ENCODE data around the gene CHMP1A.
A peak's percentile ranks its signal among the peaks of the same experiment; 100 is the strongest.
"Not testable (repeated sequence)": the region's sequence is repeated elsewhere in the genome, so short reads cannot be mapped to it uniquely, and the experiment has no call there.

Gene CHMP1A

DNA sequence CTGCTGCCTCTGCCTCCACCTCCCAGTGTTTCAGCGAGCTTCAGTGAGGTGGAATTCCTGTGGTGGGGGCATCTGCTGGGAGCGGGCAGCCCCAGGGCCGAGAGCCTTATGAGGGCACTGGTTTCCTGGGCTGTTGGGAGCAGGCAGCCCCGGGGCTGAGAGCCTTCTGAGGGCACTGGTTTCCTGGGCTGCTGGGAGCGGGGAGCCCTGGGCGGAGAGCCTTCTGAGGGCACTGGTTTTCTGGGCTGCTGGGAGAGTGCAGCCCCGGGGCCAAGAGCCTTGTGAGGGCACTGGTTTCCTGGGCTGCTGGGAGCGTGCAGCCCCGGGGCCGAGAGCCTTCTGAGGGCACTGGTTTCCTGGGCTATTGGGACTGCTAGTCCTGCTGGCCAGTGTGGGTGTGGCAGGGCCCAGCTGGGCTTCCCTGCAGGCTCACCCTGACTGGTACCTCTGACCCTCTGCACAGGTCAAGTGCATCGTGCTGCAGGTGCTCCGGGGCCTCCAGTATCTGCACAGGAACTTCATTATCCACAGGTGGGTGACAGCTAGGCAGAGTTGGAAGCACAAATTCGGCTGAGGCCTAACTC lies 34.6 kb upstream of the CHMP1A start:
- no peak for DNase-seq (ENCODE audit: low spot score)

DNA sequence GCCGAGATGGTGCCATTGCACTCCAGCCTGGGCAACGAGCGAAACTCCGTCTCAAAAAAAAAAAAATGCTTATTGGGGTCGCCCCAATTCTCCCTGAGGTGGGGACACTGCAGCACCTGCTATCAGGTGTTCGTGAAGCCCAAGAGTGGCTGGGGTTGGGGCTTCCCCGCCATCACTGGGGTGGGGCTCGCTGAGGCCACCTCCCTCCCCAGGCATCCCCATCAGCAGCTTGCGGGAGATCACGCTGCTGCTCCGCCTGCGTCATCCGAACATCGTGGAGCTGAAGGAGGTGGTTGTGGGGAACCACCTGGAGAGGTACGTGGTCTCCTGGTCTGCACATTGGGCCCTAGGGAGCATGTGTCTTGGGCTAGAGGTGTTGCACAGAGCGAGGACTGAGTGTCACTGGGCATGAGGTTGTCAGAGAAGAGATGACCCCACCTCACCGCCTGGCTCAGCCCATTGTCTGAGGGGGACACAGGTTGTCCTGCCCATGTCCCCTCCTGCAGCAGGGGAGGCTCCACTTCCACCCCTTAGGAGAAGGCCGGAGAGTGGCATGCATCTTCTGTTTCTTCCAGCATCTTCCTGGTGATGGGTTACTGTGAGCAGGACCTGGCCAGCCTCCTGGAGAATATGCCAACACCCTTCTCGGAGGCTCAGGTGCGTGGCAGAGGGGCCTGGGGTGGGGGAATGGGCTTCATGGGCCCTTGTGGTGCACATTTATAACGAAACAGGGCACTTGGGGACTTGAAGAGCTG lies 33.9 kb upstream of the CHMP1A start:
- DNase-seq (ENCODE audit: low spot score), result no peak

DNA sequence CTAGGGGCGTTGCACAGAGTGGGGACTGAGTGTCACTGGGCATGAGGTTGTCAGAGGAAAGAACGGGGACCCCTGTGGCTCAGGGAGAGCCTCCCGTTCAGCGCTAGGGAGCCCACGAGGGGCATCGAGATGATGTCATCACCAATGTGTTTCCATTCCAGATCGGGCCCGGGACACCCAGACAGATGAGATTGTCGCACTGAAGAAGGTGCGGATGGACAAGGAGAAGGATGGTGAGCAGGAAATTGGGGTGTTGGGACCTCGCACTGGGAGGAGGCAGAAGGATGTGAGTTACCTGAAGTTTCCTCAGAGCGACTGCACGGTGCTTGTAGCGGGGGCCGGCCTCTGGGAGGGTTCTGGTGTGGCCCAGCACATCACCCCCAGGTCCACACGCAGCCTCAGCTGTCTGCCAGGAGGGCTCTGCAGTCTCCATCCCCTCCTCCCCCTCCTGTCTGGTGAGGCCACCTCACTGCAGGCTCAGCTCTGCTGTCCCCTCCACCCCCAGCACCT lies 32.9 kb upstream of the CHMP1A start:
- no peak for DNase-seq (ENCODE audit: low spot score)

DNA sequence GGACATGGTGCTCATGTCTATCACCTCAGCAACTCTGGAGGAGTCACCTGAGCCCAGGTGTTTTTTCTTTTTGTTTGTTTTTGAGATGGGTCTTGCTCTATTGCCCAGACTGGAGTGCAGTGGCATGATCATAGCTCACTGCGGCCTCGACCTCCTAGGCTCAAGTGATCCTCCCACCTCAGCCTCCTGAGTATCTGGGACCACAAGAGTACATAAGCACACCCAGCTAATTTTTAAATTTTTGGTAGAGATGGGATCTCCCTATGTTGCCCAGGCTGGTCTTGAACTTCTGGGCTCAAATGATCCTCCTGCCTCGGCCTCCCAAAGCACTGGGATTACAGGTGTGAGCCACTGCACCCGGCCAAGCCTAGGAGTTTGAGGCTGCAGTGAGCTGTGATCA lies 32.1 kb upstream of the CHMP1A start:
- DNase-seq (ENCODE audit: low spot score), result not testable (repeated sequence)

DNA sequence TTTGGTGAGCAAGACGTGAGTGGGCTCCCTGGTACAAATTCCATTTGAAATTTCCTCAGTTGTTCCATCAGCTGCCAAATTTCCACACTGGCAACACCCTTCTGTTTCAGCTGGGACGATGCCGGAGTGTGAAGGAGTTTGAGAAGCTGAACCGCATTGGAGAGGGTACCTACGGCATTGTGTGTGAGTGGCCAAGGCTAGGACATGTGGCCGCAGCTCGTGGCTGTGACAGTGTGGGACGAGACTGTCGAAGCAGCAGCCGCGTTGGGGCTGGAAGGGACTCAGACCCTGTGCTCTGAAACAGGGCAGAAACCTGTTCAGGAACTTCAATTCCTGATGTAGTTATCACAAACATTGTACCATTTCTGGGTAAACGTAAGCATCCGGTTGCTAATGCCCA lies 31.6 kb upstream of the CHMP1A start:
- DNase-seq (ENCODE audit: low spot score), result no peak

DNA sequence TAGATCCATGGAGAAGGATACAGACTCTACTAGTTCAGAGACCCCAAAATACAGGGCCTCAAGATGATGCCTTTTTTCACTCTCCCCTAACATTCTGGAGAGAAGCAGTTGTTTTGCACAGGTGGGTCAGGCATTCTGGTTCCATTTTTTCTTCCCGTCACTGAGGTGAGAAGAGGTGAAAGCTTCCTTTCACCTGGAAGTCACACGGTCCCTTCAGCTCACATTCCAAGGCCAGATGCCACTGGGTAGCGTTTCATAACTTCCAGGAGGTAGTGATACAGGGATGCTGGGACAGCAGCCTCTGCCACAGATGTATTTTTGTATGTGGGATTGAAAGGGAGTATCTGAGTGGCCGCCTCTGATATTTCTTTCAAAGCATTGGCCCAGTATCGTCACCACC lies 30.9 kb upstream of the CHMP1A start:
- no peak for DNase-seq (ENCODE audit: low spot score)

DNA sequence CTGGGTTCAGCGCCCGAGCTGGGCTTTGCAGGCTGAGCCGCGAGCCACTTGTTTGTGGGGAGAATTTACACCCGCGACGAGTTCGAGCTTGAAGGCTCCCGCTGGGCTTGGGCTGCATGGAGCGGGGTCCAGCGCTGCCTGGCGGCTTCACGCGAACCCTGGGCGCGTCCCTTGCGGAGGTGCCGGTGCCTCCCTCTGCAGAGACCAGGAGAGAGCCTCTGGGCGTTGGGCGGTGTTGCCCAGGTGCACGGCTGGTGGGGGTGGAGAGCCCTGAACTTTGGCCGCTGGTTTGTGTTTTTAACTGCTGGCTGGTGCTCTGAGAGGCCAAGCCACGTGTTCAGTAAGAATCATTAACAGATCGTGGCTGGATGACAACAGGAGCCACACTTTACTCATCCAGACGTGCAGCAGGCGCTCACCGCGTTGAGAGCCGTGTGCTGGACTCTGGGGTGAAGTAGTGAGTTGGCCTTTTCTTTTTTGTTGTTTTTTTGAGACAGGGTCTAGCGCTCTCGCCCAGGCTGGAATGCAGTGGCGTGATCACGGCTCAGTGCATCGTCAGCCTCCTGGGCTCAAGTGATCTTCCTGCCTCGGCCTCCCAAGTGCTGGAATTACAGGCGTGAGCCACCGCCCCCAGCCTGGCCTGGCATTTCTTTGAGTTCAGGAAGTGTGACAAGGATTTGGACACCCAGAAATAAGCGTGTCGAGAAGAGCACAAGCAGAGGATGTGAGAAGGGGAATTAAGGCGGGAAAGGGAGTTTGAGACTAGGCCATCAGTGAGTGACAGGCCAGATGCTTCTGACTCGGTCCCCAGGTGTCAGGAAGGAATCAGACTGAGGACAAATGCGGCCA lies 29.8 kb upstream of the CHMP1A start:
- DNase-seq (ENCODE audit: low spot score), result peak; percentile 77

DNA sequence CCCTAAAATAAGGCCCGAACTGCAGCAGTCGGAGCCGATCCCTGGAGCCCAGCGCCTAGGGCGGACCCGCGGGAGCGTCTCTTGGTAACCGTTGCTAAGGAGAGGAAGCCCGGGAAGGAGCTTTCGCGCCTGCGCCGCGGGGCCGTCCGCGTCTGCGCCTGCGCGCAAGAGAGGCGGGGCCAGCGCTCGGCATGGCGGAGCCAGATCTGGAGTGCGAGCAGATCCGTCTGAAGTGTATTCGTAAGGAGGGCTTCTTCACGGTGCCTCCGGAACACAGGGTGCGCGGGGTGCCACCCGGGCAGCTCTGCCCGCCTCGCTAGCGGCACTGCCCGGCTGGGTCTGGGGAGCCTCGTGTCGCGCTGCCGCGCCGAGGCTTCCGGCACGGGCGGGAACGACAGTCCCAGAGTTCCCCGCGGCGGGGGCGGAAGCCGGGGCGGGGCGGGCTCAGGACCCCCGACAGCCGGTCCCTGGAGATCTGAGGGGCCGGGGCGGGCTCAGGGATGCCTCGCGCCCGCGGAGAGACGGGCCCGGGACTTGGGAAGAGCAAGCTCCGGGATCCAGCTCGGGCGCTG lies 29.1 kb upstream of the CHMP1A start, which contains the start of gene CDK10:
CDK10 (plus strand) TSS at position 170 of the 572 bp plus-strand sequence; CDS start at position 192, 22 bp downstream.
- DNase-seq (ENCODE audit: low spot score), result peak; percentile 90

DNA sequence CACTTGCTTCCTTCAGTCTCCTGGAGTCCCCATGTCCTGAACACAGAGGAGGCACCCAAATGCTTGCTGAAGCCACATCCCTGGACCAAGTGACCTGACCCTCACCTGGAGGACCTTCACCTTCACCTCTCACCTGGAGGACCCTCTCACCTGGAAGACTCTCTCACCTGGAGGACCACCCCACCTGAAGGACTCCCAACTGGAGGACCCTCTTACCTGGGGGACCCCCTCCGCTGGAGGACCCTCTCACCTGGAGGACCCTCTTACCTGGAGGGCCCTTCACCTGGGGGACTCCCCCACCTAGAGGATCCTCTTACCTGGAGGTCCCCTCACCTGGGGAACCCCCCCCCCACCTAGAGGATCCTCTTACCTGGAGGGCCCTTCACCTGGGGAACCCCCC lies 28.4 kb upstream of the CHMP1A start:
- no peak for DNase-seq (ENCODE audit: low spot score)

DNA sequence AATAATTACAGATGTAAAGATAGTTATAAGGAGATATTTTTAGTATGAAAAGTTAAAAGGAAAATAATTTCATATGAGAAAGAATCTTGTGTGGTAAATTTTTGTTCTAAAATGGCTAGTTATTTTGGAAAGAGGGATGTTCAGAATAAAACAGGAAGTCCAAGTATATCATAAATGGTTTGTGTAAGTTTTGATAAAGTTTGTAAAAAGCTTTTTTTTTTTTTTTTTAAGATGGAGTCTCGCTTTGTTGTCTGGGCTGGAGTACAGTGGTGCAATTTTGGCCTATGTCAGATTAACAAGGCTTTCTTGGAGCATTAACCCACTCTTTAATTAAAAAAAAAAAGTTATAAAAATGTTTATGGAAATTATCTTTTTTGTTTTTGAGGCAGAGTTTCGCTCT lies 20.8 kb upstream of the CHMP1A start:
- no peak for DNase-seq (ENCODE audit: low spot score)

DNA sequence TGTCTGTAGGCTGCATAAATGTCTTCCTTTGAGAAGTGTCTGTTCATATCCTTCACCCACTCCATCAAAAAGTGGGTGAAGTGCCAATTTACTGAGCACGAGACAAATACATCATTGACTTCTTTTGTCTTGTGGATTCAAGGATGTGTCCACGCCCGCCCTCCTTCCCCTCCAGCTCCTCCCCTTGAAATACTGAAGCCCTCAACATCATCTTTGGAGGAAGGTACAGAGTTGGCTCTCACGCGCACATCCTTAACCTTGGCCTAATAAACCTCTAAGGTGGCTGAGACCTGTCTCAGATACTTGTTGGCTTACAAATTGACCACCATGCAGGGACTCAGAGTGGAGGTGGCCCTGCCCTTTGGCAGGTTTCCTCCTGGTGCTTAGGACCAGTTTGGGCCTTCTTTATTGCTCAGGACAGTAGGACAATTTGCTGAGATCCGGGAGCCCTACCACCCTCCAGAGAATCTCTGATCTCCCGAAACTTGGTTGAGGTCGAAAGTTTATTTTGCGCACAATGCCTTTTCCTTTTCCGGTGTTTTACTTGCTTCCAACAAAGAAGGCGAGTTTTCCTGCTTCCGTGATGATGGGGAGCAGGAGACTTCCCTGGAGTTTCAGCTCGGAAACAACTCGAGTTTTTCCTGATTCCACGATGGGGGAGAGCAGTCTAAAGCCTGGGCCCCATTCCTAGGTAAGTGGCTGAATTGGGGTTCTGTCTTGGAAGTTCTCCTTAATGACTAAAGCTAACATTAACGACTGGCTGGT lies 14.9 kb upstream of the CHMP1A start:
- no peak for DNase-seq (ENCODE audit: low spot score)

DNA sequence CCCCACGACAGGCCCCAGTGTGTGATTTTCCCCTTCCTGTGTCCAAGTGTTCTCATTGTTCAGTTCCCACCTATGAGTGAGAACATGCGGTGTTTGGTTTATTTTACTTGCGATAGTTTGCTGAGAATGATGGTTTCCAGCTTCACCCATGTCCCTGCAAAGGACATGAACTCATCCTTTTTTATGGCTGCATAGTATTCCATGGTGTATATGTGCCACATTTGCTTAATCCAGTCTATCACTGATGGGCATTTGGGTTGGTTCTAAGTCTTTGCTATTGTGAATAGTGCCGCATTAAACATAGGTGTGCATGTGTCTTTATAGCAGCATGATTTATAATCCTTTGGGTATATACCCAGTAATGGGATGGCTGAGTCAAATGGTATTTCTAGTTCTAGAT lies 14.1 kb upstream of the CHMP1A start:
- not testable (repeated sequence) for DNase-seq (ENCODE audit: low spot score)

DNA sequence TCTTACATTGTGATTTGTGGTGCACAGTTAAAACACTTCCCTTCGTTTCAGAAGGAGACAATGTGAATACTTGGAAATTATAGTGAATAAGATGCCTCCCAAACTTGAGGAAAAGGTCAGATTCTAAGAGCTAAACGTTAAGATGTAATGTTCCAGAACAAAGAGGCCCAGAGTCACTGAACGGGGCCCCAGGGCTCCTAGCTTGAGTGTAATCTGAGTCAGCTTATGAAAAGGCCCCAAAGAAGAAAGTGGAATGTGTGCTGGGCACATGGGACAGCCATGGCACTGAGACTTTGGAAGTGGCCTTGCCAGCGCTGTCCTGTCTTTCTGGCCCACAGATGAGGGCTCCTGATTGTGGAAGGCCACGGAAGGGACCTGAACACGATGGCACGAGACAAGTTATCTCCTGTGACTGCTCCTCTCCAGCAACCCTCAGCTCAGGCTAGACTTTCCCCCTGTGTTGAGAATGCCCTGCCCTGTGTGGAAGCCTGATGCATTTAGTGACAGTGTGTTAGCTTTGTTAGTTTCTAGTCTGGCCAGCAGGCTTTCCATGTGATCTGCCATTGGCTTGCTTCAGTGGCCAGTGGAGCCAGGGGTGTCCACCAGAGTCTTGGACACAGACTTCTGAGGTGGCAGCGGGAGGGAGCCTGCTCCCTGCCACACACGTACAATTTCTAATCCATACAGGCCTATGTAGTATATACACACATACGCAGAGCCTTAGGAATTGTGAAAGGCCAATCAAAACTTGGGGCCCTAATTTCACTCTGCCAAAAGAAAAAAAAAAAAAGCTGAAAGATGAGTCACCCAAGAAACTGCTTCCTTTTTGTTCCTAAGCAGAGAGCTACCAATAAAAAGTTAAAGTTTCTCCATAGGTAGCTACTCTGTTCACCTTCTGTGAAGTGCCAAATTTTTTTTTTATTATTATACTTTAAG lies 13.3 kb upstream of the CHMP1A start:
- DNase-seq (ENCODE audit: low spot score), result no peak

DNA sequence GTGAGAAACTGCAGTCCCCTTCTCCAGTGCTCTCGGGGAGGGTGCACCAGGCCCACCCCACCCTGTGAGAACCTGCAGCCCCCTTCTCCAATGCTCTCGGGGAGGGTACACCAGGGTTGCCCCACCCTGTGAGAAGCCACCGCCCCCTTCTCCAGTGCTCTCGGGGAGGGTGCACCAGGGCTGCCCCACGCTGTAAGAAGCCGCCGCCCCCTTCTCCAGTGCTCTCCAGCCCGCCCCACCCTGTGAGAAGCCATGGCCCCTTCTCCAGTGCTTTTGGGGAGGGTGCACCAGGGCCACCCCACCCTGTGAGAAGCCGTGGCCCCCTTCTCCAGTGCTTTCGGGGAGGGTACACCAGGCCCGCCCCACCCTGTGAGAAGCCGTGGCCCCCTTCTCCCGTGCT lies 12.2 kb upstream of the CHMP1A start:
- DNase-seq (ENCODE audit: low spot score), result no peak

DNA sequence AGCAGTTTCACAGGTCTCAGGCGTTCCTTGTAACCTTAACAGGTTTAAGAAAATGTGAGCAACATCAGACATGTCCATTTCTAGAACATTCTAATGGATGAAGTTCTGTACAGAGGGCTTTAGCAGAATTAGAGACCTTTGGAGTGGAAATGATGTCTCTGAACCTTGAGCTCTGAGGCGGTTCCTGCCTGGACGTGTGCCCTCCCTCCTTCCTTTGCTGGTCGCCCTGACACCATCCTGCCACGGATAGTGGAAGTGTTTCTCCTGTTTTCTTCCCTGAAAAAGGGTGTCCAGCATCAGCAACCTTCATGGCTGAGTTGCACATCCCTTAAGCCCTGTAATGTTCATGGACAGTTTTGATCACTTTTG lies 11.3 kb upstream of the CHMP1A start:
- DNase-seq (ENCODE audit: low spot score), result no peak

DNA sequence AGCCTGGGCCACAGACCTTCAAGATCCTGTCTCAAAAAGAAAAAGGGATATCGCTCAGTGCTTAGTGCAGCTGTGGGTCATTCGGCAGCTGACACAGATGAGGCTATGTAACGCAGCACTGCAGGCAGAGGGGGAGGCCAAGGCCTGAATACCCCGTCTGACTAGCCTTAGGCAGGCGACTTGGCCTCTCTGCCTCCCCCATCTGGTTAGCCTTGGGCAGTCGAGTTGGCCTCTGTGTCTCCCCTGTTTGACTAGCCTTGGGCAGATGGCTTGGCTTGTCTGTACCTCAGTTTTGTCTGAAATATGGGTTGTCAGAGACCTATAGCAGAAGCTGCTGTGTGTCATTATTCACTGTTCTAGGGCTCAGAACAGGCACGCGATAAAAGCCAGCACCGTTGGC lies 10.1 kb upstream of the CHMP1A start:
- DNase-seq (ENCODE audit: low spot score), result no peak

DNA sequence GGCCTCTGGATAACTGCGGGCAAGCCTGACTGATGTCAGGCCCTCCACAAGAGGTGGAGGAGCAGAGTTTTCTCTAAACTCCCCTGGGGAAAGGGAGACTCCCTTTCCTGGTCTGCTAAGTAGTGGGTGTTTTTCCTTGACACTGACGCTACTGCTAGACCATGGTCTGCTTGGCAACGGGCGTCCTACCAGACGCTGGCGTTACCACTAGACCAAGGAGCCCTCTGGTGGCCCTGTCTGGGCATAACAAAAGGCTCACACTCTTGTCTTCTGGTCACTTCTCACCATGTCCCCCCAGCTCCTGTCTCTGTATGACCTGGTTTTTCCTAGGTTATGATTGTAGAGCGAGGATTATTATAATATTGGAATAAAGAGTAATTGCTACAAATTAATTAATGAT lies 9.5 kb upstream of the CHMP1A start:
- peak; percentile 51 for DNase-seq (ENCODE audit: low spot score)

DNA sequence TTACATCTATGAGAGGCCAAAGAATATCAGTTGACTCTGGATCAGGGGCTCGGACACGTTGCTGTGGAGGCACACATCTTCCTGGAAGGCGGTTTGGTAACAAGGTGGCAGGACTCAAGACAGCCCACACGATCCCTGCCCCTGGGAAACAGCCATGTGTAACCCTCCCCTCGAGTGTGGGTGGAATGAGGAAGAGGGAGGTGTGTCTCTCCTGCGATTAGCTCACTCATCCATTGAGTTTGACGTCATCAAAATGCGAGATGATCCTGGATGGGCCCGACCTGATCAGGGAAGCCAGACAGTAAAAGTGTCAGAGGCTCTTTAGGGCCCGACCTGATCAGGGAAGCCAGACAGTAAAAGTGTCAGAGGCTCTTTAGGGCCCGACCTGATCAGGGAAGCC lies 6.7 kb upstream of the CHMP1A start:
- DNase-seq (ENCODE audit: low spot score), result not testable (repeated sequence)

DNA sequence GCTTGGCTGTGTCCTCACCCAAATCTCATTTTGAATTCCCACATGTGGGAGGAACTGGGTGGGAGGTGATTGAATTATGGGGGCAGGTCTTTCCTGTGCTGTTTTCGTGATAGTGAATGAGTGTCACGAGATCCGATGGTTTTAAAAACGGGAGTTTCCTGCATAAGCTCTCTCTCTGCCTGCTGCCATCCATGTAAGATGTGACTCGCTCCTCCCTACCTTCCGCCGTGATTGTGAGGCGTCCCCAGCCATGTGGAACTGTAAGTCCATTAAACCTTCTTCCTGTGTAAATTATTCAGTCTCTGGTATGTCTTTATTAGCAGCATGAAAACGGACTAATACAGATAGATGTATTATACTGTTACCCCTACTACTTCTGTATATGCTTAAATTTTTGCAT lies 3.7 kb upstream of the CHMP1A start:
- no peak for DNase-seq (ENCODE audit: low spot score)

DNA sequence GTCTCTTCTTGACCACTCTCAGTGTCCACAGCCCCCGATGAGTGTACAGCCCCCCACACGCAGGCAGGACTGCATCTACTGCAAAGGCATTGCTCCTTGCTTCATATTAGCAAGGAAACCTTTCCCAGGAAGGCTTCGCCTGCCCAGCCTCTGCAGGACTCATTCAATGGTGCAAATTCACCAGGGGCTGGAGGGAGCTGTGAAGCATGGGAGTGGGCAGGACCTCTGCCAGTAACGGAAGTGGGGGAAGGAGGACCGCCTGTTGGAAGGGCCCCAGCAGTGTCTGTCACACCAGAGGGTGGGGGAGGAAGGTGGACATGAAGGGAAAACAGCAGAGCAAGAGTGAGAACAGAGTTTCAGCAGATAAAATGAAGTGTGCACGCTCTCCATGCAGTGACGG lies 2.6 kb upstream of the CHMP1A start:
- no peak for DNase-seq (ENCODE audit: low spot score)

Measured in RKO (cell line).